ENCODE data around the gene RPS6KA4.
"Not testable (repeated sequence)": the region's sequence is repeated elsewhere in the genome, so short reads cannot be mapped to it uniquely, and the experiment has no call there.

The RPS6KA4 gene

DNA sequence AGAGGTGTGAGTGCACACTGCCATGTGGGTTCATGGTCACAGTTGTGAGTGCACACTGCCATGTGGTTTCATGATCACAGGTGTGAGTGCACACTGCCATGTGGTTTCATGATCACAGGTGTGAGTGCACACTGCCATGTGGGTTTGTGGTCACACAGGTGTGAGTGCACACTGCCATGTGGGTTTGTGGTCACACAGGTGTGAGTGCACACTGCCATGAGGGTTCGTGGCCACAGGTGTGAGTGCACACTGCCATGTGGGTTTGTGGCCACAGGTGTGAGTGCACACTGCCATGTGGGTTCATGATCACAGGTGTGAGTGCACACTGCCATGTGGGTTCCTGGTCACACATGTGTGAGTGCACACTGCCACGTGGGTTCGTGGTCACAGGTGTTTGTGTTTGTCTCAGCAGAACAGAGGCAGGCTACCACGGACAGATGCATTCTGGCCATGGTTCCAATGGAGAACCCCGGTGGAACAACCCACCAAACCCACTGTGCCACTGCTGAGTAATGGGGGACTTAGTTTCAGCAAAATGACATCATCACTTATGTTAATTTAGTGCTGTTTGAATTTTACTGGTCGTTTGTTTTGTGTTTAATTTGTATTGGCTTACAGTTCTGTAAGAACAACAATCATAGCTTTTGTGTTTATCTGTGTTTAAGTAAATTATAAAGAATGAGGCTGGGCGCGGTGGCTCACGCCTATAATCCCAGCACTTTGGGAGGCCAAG lies 57.2 kb downstream of the RPS6KA4 start:
- DNase-seq, result no peak

DNA sequence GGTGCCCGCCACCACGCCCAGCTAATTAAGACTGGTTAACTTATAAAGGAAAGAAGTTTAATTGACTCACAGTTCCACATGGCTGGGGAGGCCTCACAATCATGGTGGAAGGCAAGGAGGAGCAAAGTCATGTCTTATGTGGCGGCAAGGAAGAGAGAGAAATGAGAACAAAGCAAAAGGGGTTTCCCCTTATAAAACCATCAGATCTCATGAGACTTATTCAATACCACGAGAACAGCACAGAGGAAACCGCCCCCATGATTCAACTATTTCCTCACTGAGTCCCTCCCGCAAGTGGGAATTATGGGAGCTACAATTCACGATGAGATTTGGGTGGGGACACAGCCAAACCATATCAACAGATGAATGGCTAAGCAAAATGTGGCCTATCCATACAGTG lies 59.3 kb downstream of the RPS6KA4 start:
- DNase-seq, result not testable (repeated sequence)

DNA sequence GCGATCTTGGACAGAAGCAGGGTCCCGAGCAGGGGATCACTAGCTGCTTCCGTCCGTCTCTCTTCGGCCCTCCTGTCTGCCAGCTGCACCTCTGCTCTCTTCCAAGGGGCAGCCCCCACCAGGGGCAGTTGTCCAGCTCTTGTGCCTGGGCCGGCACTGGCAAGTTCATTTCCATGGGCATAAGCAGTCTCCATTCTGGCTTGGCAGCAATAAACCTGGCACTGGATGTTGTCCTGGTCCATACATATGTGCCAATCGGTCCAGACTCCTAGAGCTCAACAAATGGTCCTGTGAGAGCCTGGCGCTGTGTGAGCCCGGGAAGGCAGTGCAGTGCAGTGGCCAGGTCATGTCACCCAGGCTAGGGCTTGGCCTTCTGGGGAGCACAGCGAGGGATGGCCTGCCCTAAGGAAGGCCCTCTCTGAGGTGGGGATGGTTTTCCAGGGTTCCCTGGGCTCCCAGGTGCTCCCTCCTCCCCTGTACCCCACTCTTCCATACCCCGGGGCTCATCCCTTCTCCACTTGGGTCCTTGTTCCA lies 60.4 kb downstream of the RPS6KA4 start:
- DNase-seq, result no peak

DNA sequence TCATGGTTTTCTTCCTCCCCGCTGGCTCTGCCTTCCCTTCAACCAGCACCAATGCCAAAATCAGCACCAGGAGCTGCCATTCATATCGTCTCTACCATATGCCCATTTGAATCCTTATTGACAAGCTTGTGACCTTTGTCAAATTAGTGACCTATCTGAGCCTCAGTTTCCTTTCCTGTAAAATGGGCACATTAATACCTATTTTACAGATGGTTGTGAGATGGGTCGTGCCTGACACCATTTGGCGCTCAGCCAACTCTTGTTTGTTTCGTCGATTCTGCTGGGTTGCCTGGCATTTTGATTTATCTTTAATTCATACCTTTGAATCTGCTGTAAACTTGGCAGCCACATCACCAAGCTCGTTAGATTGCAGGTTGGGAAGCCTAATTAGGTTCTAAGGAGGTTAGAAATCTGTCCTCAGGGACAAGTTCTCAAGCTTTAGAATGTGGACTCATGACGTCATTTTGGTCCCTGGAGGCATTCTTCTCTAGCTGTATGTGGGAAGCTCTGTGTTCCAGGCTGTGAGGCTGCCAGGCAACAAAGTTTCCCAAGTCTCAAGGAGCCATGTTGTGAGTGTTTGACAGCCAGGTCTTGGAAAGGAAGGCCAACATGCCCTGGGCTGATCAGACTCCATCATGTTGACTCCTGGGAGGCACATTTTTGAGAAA lies 61.0 kb downstream of the RPS6KA4 start:
- no peak for DNase-seq

Measured in amygdala (tissue), 56 donors.